ENCODE measurements around the gene CD244. TPM values are rescaled to one million over a fixed set of nuclear protein-coding genes. Genes with fewer than 3 reads are reported as not detected.
"Not testable (repeated sequence)": the region's sequence is repeated elsewhere in the genome, so short reads cannot be mapped to it uniquely, and the experiment has no call there.

CD244 gene
- total RNA-seq, 2 experiments from 2014 or later: 1.9 to 2.1 TPM

DNA sequence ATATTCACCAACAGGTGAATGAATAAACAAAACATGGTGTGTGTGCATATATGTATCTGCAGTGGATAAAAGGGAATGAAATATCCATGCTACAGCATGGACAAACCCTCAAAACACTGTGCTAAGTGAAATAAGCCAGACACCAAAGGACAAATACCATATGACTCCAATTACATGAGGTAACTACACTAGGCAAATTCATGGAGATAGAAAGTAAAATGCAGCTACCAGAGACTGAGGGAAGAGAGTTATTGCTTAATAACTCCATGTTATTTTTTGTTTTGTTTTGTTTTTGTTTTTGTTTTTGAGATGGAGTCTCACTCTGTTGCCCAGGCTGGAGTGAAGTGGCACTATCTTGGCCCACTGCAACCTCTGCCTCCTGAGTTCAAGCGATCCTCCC is 19.9 kb upstream of the CD244 start:
- ChIA-PET POLR2A (no interaction called here), CTCF (interaction anchor here (1.1 kb wide), 1 partner anchor 27 kb away, joined by 3 read pairs; no protein-coding TSS in a partner anchor)

- POLR2A ChIA-PET, CTCF ChIA-PET: not testable (repeated sequence)
These were observed 18.6 kb upstream of the CD244 start for GRCh38 chr1:160881264-160881663.

GRCh38 chr1:160880216-160880615 is 17.5 kb upstream of the CD244 start:
- ChIA-PET POLR2A (no interaction called here), CTCF (interaction anchor here (0.8 to 1.3 kb wide), 3 partner anchors 49 to 73 kb away, joined by 3 to 7 read pairs (median 3); no protein-coding TSS in a partner anchor)

- ChIA-PET CTCF (interaction anchor here (0.7 to 2.5 kb wide), 4 partner anchors 24 to 42 kb away, joined by 3 to 15 read pairs (median 6); no protein-coding TSS in a partner anchor), POLR2A (no interaction called here)
These were observed 16.4 kb upstream of the CD244 start for GRCh38 chr1:160879056-160879455.

DNA sequence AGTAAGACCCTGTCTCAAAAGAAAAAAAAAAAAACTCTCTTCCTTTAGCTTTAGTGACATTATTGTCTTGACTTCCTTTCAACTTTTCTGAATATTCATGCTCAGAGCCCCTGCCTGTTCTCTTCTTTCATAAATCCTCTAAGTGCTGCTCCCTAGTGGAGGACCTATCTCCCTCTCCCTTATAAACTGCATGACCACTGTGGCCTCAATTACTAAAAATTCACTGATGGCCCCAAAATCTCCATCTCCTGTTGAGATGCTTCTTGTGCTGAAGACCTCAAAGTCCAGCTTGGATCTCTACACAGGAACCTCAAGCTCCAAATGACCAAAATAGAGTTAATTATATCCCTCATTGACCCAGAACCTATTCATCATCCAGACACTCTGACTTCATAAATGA is 14.5 kb upstream of the CD244 start:
- ChIA-PET CTCF (interaction anchor here (0.6 to 2.5 kb wide), 17 partner anchors 9 to 1625 kb away, joined by 3 to 15 read pairs (median 3); partner anchors contain the start of genes CD244 and ITLN2), POLR2A (interaction anchor here (0.6 kb wide), 1 partner anchor 60 kb away, joined by 3 read pairs; no protein-coding TSS in a partner anchor)

DNA sequence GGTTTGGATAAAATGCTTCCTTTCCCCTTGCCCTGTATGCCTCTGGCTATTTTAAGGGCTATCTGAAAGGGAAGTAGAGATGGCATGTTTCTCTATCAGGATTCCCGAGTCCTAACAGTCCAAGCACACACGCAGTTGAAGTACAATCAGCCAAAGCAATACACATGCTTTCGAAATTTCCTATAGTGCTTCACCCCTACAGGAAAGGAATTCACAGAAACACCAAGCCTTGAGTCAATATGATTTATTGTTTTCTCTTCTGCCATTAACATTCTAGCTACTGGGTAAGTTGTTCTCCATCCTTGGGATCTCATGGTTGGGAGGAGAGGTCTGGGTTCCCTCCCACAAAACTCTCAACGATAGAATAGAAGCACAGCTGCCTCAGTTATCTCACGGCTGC is 13.6 kb upstream of the CD244 start:
- ChIA-PET POLR2A (no interaction called here), CTCF (interaction anchor here (0.8 to 2.3 kb wide), 4 partner anchors 12 to 45 kb away, joined by 3 to 9 read pairs (median 5); no protein-coding TSS in a partner anchor)

DNA sequence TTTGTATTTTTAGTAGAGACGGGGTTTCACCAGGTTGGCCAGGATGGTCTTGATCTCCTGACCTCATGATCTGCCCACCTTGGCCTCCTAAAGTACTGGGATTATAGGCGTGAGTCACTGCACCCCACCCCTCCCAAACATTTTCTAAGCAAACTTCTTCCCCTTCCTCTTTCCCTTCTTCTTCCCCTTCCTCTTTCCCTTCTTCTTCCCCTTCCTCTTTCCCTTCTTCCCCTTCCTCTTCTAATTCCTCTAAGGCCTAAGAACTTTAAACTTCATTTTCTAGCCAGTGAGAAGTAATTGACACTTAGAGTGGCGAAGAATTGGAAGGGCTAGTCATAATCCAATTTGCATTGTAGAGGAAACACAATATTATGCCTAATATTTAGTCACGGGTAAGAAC is 12.9 kb upstream of the CD244 start:
- POLR2A ChIA-PET, CTCF ChIA-PET: not testable (repeated sequence)

GRCh38 chr1:160874935-160875334 is 12.2 kb upstream of the CD244 start:
- POLR2A ChIA-PET: no interaction called here
- CTCF ChIA-PET: no interaction called here

DNA sequence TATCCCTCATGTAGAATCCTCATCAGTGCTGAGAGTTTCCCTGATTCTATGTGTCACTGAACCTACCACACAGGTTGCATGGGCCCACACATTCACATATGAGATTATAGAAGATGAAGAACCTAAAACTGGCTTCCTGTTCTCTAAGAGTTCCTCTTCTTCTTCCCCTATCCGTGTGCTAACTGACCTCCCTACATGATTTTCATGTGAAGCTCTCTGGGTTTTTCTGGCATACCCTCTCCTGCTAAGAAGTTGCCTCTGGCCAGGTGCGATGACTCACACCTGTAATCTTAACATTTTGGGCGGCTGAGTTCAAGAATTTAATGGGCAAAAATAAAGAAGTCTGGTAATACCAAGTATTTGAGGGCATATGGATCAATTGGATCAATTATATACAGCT is 5.5 kb upstream of the CD244 start:
- POLR2A ChIA-PET: interaction anchor here (0.5 kb wide), 1 partner anchor 15 kb away, joined by 10 read pairs; no protein-coding TSS in a partner anchor
- CTCF ChIA-PET: no interaction called here

DNA sequence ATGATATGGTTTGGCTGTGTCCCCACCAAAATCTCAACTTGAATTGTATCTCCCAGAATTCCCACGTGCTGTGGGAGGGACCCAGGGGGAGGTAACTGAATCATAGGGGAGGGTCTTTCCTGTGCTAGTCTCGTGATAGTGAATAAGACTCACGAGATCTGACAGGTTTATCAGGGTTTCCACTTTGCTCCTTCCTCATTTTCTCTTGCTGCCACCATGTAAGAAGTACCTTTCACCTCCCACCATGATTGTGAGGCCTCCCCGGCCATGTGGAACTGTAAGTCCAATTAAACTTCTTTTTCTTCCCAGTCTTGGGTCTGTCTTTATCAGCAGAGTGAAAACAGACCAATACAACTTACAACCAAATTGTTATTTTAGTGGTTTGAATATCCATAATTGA is 5.0 kb upstream of the CD244 start:
- CTCF ChIA-PET, POLR2A ChIA-PET: not testable (repeated sequence)

DNA sequence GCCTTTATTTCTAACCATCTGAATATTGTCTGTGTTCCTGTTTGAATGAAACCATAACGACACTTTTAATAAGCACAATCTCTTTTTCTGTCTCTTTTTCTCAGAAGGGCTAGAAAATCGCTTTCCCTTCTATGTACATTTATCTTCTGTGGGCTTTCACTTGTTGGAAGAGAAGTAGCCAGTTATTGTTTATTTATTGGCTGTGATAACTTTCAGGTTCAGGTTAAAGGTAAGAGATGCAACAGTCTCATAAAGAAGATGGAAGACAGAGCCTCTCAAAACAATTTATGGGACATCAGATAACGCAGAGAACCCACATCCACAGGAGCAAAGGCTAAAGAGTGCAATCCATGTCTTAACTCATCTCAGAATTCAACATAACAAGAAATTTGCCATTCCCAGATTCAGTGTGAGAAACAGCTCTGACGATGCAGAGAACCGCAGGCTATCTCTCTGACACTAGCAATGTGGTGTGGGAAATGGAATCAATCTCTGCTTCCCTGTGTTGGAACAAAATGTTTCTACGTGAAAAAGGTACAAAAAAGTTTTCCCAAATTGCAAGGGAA is 4.1 kb upstream of the CD244 start:
- CTCF ChIA-PET: no interaction called here
- POLR2A ChIA-PET: no interaction called here

- ChIA-PET CTCF (interaction anchor here (0.8 to 1.5 kb wide), 2 partner anchors 85 to 88 kb away, joined by 3 read pairs; no protein-coding TSS in a partner anchor), POLR2A (no interaction called here)
These were observed 3.5 kb upstream of the CD244 start for GRCh38 chr1:160866001-160866694.

- ChIA-PET POLR2A (no interaction called here), CTCF (interaction anchor here (0.8 to 1.5 kb wide), 3 partner anchors 86 to 233 kb away, joined by 3 read pairs; partner anchors contain the start of gene KLHDC9)
These were observed 2.6 kb upstream of the CD244 start for GRCh38 chr1:160865337-160865736.

DNA sequence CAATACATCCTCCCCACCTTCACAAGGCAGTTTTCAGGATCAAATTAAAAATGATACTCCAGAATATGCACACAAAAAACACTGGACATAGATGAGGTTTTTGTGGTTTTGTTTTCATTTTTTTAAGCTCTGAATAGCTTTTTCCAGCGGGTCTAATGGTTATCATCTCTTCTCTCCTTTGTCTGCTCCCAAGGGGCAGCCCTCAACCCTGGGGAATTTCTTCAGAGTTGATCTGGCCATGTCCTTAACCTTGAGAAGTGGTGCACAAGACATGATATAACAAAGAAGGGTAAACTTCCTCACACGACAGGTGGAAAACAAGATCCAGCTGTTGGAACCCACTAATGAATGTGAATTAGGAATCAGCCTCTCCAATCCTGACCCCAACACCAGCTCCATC is 1.5 kb upstream of the CD244 start:
- ChIA-PET CTCF (interaction anchor here (0.6 to 1.9 kb wide), 3 partner anchors 13 to 39 kb away, joined by 3 to 6 read pairs (median 4); no protein-coding TSS in a partner anchor), POLR2A (no interaction called here)

- POLR2A ChIA-PET: no interaction called here
- CTCF ChIA-PET: interaction anchor here (0.5 to 1.9 kb wide), 6 partner anchors 13 to 149 kb away, joined by 3 to 6 read pairs (median 3); partner anchors contain the start of gene ITLN2
These were observed 1.1 kb upstream of the CD244 start for GRCh38 chr1:160863774-160864131.

GRCh38 chr1:160863061-160863773 is 530 bp upstream of the CD244 start:
- ChIA-PET CTCF (interaction anchor here (0.5 to 1.9 kb wide), 9 partner anchors 10 to 150 kb away, joined by 3 to 9 read pairs (median 3); partner anchors contain the start of gene ITLN2), POLR2A (interaction anchor here (1.1 kb wide), 1 partner anchor 24 kb away, joined by 4 read pairs; no protein-coding TSS in a partner anchor)

GRCh38 chr1:160860840-160861505 is 1.7 kb downstream of the CD244 start:
- ChIA-PET POLR2A (no interaction called here), CTCF (no interaction called here)

DNA sequence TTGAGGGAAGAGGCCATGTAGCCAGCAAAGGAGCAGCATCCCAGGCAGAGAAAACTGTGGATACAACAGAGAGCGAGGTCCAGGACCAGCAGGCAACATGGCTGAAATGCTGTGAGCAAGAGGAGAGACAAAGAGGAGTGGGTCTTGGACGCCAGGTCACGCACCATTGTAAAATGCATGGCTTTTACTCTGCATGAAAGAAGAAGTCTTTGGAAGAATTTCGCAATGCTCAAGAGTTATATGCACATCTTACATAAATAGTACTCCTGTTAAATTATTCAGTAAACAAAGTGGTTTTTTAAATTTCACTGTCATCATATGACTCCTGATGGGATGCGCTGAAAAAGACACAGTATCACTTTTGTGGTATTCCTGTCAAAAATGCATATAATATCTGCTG is 3.5 kb downstream of the CD244 start:
- POLR2A ChIA-PET: no interaction called here
- CTCF ChIA-PET: interaction anchor here (0.8 to 1.7 kb wide), 2 partner anchors 24 to 93 kb away, joined by 3 to 5 read pairs; no protein-coding TSS in a partner anchor

DNA sequence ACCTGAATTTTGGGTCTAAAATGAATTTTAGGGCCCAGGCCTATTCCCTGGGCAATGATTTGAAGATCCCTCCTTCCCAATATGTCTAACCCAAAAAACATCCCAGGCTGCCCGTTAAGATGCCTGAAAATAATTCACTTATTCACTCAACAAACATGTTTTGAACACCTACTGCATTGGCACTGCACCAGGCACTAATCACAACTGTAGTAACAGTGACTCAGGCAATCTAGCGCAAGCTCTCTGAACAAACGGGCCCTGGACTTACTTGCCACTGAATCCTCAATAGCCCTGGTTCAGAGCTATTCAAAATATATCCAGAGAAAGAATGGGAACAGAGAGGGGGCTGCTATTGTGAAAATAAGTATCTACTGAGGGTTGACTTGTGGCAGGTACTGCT is 4.2 kb downstream of the CD244 start:
- ChIA-PET CTCF (interaction anchor here (0.8 to 1.7 kb wide), 3 partner anchors 21 to 93 kb away, joined by 3 to 5 read pairs (median 4); no protein-coding TSS in a partner anchor), POLR2A (no interaction called here)
